GM19463 (cell line): Measurements from ENCODE around the gene FHDC1.

Experiments
- ATAC-seq: cut with Tn5 transposase; IDR thresholded peaks from one replicate; pipeline ENCODE4 v1.9.1; 2021; ENCODE audit warnings: mild to moderate bottlenecking, moderate library complexity; ENCODE audit not compliant: unreplicated experiment

Gene FHDC1

DNA sequence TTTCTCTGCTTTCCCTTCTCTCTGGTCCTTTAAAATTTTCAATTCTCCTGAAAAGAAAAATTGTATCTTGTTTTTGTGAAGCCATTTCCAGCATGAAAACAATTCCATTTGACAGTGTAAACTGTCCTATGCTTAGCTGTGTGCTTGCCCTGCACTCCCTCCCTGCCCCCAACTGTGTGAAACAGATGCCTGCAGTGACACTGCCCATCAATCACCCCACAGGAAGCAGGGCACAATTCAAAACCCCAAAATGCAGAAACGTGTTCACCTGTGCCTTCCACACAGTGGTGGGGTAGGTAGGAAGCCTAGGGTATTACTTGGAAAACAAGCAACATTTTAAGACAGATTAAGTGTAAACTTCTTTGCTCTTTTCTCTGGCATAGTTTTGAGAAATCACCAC is 6.2 kb upstream of the FHDC1 start:
- no peak for ATAC-seq

DNA sequence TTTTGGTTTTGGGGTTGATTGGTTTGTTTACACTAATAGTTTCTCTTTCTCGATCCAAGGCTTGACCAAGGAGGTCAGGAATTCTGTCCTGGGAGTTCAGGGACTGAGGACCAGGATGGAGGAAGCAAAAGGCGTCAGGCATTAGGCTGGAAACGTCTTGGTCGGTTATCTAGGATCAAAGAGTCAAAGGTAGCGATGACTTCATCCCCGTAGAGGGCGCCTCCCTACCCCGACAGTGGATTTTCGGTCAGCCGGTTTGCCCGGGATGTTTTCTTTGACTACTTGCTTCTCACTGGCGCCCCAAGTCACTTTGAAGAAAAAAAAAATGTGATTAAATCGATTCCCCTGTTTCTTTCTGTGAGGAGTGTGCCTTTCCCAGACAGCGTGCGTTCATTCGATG is 980 bp upstream of the FHDC1 start:
- ATAC-seq: no peak

DNA sequence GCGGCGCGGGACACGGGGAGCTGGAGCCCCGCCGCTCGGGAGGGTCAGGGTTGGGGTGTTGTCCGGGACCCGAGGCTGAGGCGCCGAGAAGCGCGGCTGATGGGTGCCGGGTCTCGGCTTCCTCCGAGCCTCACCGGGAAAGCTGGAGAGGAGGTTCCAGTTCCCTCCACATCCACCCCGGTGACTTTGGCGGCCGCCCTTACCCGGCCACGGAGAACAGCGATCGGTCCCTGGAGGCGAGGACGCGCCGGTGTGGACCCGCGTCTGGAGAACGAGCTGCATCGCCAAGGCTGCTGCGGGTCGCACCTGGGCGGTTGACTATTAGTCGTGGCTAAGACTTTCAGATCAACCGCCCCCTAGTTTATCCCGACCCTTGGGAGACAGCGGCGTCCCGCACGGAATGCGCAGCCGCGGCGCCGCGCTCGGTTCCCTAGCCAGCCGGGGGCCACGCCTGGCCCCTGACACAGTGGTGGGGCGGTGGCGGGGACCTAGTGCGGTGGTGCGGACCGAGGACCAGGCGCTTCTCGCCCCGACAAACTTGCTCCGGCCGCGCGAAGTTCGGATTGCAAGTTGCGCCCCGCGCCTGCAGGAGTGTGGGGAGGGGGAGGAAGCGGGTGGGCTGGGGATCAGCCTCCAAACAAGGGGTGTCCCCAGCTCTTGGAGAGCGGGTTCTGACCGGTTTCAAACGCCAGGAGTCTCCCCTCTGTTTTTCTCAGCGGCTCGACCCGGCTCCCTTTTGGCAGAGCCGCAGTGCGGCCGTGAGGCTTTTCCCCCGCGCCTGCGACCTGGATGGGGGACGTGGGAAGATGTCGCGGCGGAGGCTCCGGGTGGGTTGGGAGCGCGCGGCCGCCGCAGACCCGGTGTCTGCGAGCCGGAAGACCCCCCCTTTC is 568 bp downstream of the FHDC1 start:
- no peak for ATAC-seq

DNA sequence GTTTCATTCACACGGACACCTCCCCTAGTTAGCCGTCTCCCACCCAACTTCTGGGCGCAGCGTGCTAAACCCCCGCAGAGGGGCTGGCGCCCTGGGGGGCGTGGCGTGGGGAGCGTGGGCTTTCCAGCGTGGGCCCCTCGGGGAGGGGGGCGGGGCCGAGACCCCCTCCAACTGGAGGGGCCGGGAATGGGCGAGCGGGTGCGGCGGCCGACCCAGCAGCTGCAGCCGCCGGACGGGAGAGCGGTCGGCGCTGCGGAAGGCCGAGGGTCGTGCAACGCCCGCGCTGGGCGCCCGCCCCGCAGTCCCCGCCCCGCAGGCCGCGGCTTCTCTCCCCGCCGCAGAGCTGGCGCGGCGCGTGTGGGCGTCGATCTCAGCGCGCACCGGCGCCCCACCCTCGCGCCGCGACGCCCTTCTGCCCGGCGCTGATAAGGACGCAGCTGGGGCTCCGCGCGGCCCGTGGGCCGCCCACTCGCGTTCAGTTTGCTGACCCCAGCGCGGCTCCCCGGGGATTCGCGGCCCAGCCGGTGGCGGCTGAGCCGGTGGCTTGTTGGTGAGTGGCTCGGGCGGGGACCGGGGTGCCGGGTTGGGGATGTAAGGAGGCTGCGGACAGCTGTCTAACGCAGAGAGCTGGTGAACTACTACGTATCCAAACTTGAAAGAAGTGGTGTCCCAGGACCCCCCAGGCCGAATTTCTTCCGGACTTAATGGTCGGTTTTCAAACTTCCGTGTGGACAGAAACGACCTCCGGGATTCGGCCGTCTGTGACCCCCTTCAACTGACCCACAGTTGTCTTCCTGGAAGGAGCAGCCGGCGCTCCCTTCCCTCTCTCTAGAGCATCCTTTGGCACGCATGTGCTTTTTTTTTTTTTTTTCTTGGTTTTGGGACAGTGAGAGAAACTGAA is 1.5 kb downstream of the FHDC1 start:
- no peak for ATAC-seq

DNA sequence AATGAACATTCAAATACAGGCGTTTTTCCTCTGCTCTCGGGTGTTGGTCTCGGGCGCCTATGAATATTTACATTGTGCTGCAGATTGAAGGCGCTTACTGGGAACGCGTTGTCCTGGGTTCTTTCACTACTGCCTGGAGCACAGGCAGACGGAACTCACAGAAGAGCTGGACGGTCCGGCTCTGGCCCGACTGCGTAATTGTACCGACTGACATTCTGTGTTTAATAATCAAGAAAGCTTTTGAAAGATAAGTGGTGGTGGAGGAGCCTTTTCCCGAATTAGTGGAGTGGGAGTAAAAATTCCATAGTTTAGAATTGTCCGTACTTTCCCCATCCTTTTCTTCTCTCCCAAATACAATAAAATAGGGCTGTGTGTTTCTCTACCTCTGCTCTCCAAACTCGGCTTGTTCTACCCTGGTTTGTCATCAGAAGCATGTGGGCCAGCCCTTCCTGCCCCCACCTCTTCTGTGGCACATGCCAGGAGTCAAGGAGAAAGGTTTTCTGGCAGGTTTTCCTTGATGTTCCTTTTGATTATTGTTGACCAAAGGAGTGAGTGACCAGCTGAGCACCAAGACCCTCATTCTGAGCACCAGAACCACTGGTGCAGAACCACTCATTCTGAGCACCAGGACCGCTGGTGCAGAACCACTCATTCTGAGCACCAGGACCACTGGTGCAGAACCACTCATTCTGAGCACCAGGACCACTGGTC is 2.3 kb downstream of the FHDC1 start:
- no peak for ATAC-seq

DNA sequence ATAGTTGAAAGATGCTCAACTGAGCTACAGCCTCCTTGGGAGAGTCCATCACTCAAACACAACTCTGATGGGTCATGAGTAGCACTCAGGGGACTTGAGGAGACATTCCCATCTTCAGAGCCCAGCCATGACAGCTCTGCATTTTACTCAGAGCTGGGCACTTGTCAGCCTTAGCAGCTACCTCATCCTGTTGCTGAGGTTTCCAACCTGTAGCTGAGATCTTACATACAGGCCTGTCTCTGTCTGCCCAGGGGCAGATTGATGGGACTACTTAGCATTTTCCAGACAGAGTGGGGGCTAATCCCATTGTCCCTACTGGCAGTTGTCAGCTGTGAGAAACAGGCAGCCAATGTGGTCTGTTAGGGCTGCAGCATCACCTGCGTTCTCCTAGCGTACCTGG is 3.5 kb downstream of the FHDC1 start:
- no peak for ATAC-seq

DNA sequence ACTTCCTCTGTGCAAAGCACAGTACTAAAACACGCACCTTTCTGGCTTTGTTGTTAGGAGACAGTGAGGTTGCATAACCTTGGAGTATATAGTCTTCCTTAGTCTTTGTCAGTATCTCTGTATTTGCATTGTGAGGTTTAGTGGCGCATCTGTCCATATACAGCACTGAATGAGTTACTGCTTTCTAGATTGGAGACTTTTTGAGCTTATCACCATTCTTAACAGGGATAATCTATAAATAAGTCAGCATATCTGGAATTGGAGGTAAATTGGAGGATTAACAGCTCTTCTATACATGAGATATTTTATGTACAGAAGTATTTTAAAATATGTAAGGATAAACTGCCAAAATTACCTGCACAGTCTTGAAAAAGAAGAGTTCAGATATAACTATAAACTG is 4.3 kb downstream of the FHDC1 start:
- ATAC-seq: no peak

DNA sequence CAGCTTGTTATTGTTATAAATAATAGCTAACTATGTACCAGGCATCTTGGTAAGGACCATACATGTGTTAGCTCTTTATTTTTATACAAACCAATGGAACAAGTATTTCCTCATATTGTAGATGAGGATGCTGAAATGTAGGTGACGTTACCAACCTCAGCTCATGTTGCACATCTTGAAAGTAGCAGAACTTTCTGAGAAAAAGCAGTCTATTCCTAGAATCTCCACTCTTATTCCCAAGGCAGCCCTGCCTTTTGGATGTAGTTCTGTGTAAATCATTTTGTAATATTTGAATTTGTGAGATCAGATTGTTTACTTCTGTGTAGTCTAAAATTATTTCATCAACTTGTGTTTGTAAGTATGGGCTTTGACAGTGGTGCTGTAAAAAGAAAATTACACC is 5.3 kb downstream of the FHDC1 start:
- no peak for ATAC-seq

DNA sequence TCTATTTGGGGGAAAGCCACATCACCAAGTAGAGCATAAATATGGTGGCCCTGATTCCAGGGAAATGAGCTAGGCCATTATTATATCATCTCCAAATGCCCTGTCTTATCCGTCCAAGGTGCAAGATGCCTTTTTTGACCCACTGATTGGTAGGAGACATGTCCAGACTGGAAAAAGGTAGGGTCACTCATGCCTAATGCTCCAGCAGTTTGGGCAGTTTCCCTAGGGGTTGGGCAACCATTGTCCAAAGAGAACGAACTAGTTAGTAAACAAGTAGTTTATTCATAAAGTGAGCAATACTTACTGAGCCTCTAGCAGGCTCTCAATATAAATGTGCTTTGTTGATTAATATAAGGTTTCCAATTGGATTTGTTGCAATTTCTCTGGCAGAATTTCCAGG is 6.2 kb downstream of the FHDC1 start:
- ATAC-seq: no peak

DNA sequence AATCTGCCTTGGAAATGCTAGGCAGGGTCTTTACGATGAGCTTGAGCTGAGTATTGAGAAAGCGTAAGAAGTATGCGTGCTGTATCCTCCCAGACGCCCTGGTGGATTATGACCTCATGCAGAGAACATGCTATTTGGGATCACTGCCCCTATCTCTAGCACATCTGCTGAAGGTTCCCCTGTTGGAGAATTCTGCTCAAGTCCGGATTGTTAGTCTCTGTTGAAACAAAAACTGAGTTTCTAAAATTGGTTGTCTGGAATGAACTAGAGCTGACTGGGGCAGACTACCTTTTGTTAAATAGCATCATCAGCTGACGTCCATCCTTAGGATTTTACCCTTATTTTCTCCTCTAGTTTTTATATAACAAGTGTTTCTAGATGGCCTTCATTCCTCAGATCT is 7.5 kb downstream of the FHDC1 start:
- no peak for ATAC-seq

DNA sequence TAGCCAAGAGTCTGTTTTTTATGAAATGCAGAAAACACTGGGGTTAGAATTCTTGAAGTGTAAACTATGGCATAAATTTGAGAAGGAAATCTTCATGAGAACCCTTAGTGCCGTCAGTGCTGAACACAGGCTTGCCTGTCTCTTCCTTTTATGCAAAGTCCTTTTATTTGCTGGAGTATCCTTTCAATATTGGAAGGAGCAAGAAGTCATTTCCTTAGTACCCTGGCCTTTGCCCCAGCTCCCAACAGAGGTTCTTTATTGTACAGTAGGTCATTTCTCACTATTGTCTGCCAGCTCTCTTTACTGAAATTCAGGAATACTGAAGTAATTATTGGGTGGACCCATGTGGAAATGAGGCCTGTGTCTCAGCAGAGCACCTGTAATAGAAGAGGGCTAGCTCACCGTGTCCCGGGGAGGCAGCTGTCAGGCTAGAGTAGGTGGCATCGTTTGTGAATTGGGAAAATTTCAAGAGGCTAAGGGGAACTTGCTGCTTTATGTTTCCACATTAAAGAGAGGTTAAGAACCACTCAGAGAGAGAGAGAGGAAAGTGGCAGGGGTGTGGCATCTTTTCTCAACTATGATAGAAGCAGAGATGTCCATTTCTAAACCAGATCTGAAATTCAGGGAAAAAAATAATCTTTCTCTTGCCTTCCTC is 8.7 kb downstream of the FHDC1 start:
- ATAC-seq: no peak

DNA sequence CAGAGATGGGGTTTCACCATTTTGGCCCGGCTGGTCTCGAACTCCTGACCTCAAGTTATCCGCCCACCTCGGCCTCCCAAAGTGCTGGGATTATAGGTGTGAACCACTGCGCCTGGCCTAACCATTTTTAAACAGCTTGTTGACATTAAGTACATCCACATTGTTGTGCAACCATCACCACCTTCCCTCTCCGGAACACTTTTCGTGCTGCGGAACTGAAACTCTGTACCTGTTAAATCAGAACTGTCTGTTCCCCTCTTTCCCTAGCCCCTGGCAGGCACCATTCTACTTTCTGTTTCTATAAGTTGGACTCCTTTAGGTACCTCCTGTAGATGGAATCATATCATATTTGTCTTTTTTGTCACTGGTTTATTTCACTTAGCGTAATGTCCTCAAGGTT is 9.5 kb downstream of the FHDC1 start:
- ATAC-seq: no peak

DNA sequence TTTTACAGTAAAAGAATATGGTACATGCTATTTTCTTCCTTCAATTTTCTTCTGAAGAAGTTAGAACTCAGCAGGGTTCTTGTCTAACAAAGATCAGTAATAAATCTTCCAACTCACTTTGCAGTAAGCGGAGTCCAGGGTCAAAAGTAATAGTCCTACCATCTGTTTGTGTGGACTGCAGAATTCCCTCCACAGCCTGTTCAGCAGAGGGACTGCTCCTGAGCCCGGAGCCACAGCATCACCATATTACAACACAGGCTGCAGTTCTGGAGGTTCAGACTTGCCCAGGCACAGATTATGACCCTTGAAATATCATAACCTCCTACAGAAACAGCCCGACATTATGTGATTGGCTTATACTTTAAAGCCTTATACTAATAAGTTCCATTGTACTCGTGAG is 10.3 kb downstream of the FHDC1 start:
- no peak for ATAC-seq

DNA sequence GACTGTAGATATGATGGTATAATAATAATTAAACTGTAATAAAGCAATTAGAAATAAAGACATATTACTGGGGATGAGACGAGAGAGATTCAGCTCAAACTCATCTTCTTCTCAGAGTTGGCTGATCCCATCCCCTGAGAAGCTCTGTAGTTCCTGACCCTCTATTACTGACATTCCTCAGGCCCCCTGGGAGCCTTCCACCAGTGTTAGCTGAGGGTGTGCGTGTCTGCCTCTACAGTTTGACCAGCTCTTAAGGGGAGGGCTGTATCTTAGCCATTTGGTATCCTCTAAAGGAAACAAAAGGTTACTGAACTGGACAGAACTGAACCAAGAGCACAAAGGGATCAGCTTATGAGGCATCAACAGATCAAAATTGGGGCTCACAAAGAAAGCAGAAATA is 11.2 kb downstream of the FHDC1 start:
- ATAC-seq: no peak

DNA sequence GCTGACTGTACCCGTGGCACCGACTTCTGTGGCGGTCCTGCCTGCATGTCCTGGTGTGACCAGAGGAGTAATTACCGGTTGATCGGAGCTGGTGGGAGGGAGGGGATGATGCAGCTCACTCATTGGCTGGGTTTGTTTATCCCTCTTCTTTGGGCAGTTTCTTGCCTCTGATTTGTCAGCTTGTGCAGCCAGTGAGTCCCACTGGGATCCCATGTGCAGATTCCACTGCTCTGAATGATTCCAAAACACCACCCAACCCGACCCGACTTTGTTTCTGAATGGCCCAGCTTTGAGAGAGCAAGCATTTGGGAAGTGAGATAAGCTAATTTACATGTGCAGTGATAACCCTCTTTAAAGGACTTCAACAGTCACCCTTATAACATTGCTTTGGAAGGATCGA is 13.8 kb downstream of the FHDC1 start:
- no peak for ATAC-seq

DNA sequence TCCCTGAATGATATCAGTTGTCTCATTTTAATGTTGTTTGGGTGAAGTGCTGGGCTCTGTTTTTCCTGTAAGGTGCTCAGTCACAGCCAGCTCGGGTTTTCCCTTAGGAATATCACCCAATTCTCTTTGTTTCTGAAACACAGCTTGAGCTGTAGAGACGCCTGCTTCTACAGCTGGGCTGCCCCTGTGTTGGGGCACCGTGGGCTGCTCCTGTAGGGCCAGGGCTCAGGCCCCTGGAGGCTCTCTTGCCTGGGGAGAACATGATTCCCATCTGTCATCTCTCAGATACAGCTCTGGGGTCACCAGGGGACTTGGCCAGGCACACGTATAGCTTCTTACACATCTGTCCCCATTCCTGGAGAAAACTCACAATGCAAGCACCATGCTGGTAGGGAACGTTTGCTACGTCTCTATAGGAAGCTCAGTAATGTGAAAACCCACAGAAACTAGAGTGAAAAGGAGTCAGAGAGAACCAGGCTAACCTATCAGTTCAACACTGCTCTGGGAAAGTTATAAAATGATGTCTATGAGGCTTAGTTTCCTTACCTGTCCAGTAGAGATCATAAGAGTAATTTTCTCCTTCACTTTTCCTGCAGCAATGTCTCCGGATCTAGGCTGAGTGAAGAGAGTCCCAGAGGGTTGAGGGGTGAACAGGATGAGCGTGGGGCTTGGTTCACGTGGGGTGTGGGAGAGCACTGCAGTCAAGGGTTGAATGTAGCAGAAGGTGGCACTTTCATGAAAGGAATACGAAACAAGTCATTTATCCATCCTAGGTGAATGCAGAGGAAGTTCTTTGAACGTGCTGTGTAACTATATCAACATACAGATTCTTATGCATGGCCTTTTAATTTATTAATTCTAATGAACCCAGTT is 14.5 kb downstream of the FHDC1 start:
- ATAC-seq: no peak

DNA sequence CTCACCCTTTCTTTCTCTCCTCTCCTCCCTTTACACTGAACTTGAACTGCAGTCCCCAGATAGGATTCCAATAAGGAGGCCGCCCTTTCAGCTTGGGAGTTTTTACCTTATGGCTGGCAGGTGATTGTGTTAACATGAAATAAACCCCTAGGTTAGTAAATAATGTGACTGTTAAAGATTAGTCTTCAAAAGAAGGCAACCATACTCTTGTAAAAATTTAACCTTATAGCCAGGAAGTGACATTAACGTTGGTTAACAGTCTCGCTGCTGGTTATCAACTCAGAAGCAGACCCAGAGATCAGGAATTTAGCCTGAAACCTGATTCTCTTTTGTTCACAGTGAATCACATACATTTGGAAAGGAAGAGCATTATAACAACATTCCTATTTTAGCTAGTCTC is 15.2 kb downstream of the FHDC1 start:
- no peak for ATAC-seq

DNA sequence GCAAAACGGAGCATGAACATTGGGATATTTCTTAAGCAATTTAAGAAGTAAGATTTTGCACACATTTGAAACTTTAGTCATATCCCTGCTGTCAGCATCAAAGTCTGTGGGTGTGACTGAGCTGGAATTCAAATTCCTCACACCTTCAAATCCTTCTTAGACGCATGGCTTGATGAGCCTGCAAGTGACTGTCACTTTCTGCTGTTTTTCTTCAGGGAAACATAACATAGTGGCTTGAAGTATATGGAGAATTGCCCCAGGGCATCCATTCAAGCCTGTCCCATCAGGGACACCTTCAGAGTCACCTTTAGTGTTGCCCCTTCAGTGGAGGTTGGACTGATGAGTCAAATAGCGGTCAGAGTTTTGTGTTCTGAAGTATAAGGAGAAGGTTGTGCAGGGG is 17.4 kb downstream of the FHDC1 start:
- no peak for ATAC-seq

DNA sequence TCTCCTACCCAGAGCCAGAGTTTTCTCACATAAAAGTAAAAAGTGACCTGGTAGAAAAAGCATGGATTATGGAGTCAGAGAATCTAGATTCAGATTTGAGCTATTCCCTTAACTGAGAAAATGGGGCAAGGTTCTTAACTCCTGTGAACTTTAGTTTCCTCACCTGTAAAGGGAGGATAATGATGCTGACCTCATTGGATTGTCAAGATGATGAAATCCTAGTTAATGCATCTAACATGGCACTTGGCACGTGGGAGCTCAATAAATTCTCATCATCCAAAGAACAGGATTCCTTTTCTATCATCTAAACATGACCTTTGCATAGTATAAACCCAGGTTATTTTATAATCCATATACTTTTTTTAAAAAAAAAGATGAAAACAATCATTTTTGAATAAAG is 18.6 kb downstream of the FHDC1 start:
- no peak for ATAC-seq

DNA sequence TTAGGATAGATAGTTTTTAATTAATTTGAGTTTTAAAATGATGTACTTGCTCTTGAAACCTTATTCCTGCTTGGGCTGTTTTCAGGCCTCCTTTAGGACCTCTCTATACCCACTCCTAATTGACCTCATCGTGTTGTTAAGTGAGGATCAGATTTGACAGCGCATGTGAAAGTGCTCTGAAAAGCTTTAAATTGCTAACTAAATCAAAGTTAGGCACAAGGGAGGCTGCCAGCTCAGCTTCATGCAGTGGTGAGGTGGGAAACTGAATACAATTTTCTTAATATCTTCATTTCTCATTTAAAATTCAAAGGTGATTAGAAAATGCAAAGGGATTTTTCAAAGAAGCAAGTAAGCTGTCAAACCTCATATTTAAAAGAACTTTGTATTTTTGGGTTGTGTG is 20.0 kb downstream of the FHDC1 start:
- ATAC-seq: no peak
